Caki2 (cell line): ENCODE measurements around the gene IL32. TPM values are rescaled to one million over a fixed set of nuclear protein-coding genes. Genes with fewer than 3 reads are reported as not detected.

ENCODE experiments used
- total RNA-seq: library from RNA; depleted of rRNA; stranded (reverse); fragments of >200 nt; shearing (Covaris generic); gene quantifications from 2 replicates; pipeline ENCODE4 v1.2.3, GENCODE V29; 2014; ENCODE audit warnings: low replicate concordance; rRNA removed

IL32 gene
- total RNA-seq, 1 experiment from 2014 or later, result 219 TPM

Other genes starting within 250 kb of the IL32 start
- gene PRSS21, start 248.4 kb upstream of the IL32 start, total RNA-seq, result not detected in 2 replicates
- gene ZG16B, start 235.3 kb upstream of the IL32 start, total RNA-seq, result 0.93 TPM in 1 of 2 replicates, not detected in the other
- not detected in 2 replicates for gene PRSS22, start 207.5 kb upstream of the IL32 start, total RNA-seq
- gene FLYWCH2, start 182.4 kb upstream of the IL32 start, total RNA-seq, result 121 and 161 TPM in 2 replicates
- gene FLYWCH1, start 153.7 kb upstream of the IL32 start, total RNA-seq, result 133 and 149 TPM in 2 replicates
- 18.2 and 32.8 TPM in 2 replicates for gene KREMEN2, start 101.4 kb upstream of the IL32 start, total RNA-seq
- 60.8 and 77.4 TPM in 2 replicates for gene PAQR4, start 96.3 kb upstream of the IL32 start, total RNA-seq
- 25.5 and 39.1 TPM in 2 replicates for gene PKMYT1, start 85.2 kb upstream of the IL32 start, total RNA-seq
- gene CLDN9, start 52.7 kb upstream of the IL32 start, total RNA-seq, result 0.07 TPM in 1 of 2 replicates, not detected in the other
- gene CLDN6, start 47.5 kb upstream of the IL32 start, total RNA-seq, result not detected in 2 replicates
- 975 and 1,222 TPM in 2 replicates for gene TNFRSF12A, start 45.3 kb upstream of the IL32 start, total RNA-seq
- gene HCFC1R1, start 41.7 kb upstream of the IL32 start, total RNA-seq, result 461 and 685 TPM in 2 replicates
- gene THOC6, start 41.6 kb upstream of the IL32 start, total RNA-seq, result 247 and 252 TPM in 2 replicates
- gene BICDL2, start 28.7 kb upstream of the IL32 start, total RNA-seq, result not detected in 2 replicates
- not detected in 2 replicates for gene MMP25, start 19.1 kb upstream of the IL32 start, total RNA-seq
- not detected in 2 replicates for gene ZSCAN10, start 33.7 kb downstream of the IL32 start, total RNA-seq
- gene ZNF205, start 46.9 kb downstream of the IL32 start, total RNA-seq, result 20.0 and 28.4 TPM in 2 replicates
- 2.6 and 4.8 TPM in 2 replicates for gene ZNF213, start 69.4 kb downstream of the IL32 start, total RNA-seq
- gene OR1F1, start 122.6 kb downstream of the IL32 start, total RNA-seq, result not detected in 2 replicates
- 12.1 and 12.8 TPM in 2 replicates for gene ZNF200, start 169.5 kb downstream of the IL32 start, total RNA-seq
- not detected in 2 replicates for gene MEFV, start 191.0 kb downstream of the IL32 start, total RNA-seq
- gene ZNF263, start 217.9 kb downstream of the IL32 start, total RNA-seq, result 58.5 and 90.0 TPM in 2 replicates
- 4.4 and 5.7 TPM in 2 replicates for gene TIGD7, start 239.8 kb downstream of the IL32 start, total RNA-seq
- gene ZNF75A, start 239.9 kb downstream of the IL32 start, total RNA-seq, result 7.9 and 21.0 TPM in 2 replicates